HepG2 (cell line): ENCODE measurements around the gene GALNT15. TPM values are rescaled to one million over a fixed set of nuclear protein-coding genes. Genes with fewer than 3 reads are reported as not detected.

Experiments
- CCDC6 ChIP-seq: sonication (generic); formaldehyde crosslinking; IDR thresholded peaks from 2 replicates; pipeline ENCODE4 v1.8.1; 2022; ENCODE audit warnings: mild to moderate bottlenecking, missing genetic modification reagents, moderate library complexity
- CHD2 ChIP-seq: IDR thresholded peaks from 2 replicates; pipeline ENCODE4 v1.6.1; 2011; ENCODE audit warnings: low read depth, low read length, improper control_type of control experiment
- ELF1 ChIP-seq: sonication (generic); formaldehyde crosslinking; IDR thresholded peaks from 2 replicates; pipeline ENCODE4 v1.4.0; 2020; ENCODE audit warnings: missing genetic modification reagents
- FOXJ3 ChIP-seq: sonication (generic); formaldehyde crosslinking; IDR thresholded peaks from 2 replicates; pipeline ENCODE4 v1.4.0; 2020; ENCODE audit warnings: missing genetic modification reagents, mild to moderate bottlenecking, borderline replicate concordance
- HES4 ChIP-seq: sonication (generic); formaldehyde crosslinking; IDR thresholded peaks from 2 replicates; pipeline ENCODE4 v1.9.0; 2021; ENCODE audit warnings: mild to moderate bottlenecking, missing genetic modification reagents, borderline replicate concordance
- HNRNPLL ChIP-seq: fragments of 200-400 bp; formaldehyde crosslinking; IDR thresholded peaks from 2 replicates; pipeline ENCODE4 v1.6.1; 2017; ENCODE audit warnings: mild to moderate bottlenecking, low read depth, low read length; ENCODE audit not compliant: poor library complexity, severe bottlenecking
- ISL2 ChIP-seq: sonication (generic); formaldehyde crosslinking; IDR thresholded peaks from 2 replicates; pipeline ENCODE4 v1.5.0; 2020; ENCODE audit warnings: missing genetic modification reagents
- MXD4 ChIP-seq: IDR thresholded peaks from 2 replicates; pipeline ENCODE4 v1.6.1; 2016; ENCODE audit warnings: mild to moderate bottlenecking, missing biosample characterization, missing genetic modification reagents
- NFE2 ChIP-seq: sonication (generic); formaldehyde crosslinking; IDR thresholded peaks from 2 replicates; pipeline ENCODE4 v1.4.0; 2020; ENCODE audit warnings: missing genetic modification reagents
- PHF8 ChIP-seq: sonication (generic); formaldehyde crosslinking; IDR thresholded peaks from 2 replicates; pipeline ENCODE4 v1.5.0; 2020; ENCODE audit warnings: missing genetic modification reagents
- POLR2AphosphoS2 ChIP-seq: IDR thresholded peaks from 2 replicates; pipeline ENCODE4 v1.6.1; 2011; ENCODE audit warnings: low read depth, low read length, improper control_type of control experiment
- TAF1 ChIP-seq: sonication (generic); formaldehyde crosslinking; IDR thresholded peaks from 2 replicates; pipeline ENCODE4 v1.4.0; 2020; ENCODE audit warnings: missing genetic modification reagents
- ZNF709 ChIP-seq: sonication (generic); formaldehyde crosslinking; IDR thresholded peaks from 2 replicates; pipeline ENCODE4 v1.5.0; 2020; ENCODE audit warnings: mild to moderate bottlenecking, missing genetic modification reagents
- ZSCAN25 ChIP-seq: sonication (generic); formaldehyde crosslinking; IDR thresholded peaks from 2 replicates; pipeline ENCODE4 v1.8.0; 2022; ENCODE audit warnings: mild to moderate bottlenecking, missing genetic modification reagents
- polyA plus RNA-seq, 8 experiments: library from polyadenylated mRNA; depleted of rRNA in 3 of 8; stranded (reverse) in 7 of 8; unstranded in 1 of 8; fragments of >200 nt; fragmentation: Illumina TruSeq in 4 of 8; extraction: Trizol in 4 of 8; gene quantifications; 2 replicates each; pipeline versions ENCODE4 v1.2.1 to v1.2.3, GENCODE V29; 2011 to 2016; ENCODE audit warnings: low read depth in 4 of 8, missing spikeins in 1 of 8, mixed read lengths in 1 of 8; ENCODE audit not compliant: insufficient read depth in 1 of 8
- total RNA-seq, 5 experiments: library from RNA; depleted of rRNA; stranded (reverse); fragments of >200 nt; fragmentation: Illumina TruSeq; extraction: Trizol; gene quantifications; 2 replicates each; pipeline ENCODE4 v1.2.3, GENCODE V29; 2016; ENCODE audit warnings: low read depth in 1 of 5
- TF ChIP-seq, protein P1 (sequence below): sonication (generic); formaldehyde crosslinking; IDR thresholded peaks from 2 replicates; pipeline ENCODE4 v1.4.0; 2020; ENCODE audit warnings: mild to moderate bottlenecking, missing genetic modification reagents
- TF ChIP-seq, protein P2 (sequence below): sonication (generic); formaldehyde crosslinking; IDR thresholded peaks from 2 replicates; pipeline ENCODE4 v1.4.0; 2020; ENCODE audit warnings: missing genetic modification reagents, borderline replicate concordance
- TF ChIP-seq, protein P3 (sequence below): sonication (generic); formaldehyde crosslinking; IDR thresholded peaks from 2 replicates; pipeline ENCODE4 v1.4.0; 2020; ENCODE audit warnings: missing genetic modification reagents, low read depth, mild to moderate bottlenecking, borderline replicate concordance

Gene GALNT15
- total and polyA plus RNA-seq, 2 of the 13 experiments (the other 11 are each of a cell fraction or from before 2014, with no cell fraction given) = 0.02 to 0.04 TPM

DNA sequence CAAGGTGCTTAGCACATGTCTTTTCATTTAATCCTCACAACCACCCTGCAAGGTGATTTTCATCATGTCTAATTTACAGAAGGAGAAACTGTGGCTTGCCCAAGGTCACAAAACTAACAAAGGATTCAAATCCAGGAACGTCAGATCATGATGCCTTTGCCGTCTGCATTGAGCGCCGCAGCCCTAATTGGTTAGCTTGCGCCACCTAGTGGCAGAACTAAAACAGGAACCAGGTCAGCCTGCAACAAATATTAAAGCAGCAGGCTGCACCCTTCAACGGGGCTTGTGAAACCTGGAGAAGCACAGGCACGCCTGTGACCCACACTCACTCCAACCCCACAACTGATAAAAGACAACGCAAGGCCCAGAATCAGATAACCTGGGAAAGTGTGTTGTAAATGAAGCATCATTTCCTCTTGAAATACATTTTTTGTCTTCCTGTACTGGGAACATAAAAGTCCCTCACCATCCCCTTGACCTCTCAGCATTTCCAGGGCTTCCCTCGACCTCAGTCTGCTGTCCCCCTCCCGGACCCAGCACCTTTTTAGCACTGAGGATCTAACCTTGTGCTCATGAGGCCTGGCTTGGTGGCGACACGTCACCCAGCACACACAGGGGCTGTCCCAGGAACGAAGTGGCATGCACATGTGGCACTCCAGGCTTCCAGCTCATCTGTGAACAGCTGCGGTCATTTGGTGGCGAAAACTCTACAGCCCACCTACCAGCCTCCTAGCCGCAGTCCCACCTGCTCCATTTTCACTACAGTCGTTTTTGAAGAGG, 73.0 kb downstream of the GALNT15 start (continued):
- TF ChIP-seq, protein P1, sequence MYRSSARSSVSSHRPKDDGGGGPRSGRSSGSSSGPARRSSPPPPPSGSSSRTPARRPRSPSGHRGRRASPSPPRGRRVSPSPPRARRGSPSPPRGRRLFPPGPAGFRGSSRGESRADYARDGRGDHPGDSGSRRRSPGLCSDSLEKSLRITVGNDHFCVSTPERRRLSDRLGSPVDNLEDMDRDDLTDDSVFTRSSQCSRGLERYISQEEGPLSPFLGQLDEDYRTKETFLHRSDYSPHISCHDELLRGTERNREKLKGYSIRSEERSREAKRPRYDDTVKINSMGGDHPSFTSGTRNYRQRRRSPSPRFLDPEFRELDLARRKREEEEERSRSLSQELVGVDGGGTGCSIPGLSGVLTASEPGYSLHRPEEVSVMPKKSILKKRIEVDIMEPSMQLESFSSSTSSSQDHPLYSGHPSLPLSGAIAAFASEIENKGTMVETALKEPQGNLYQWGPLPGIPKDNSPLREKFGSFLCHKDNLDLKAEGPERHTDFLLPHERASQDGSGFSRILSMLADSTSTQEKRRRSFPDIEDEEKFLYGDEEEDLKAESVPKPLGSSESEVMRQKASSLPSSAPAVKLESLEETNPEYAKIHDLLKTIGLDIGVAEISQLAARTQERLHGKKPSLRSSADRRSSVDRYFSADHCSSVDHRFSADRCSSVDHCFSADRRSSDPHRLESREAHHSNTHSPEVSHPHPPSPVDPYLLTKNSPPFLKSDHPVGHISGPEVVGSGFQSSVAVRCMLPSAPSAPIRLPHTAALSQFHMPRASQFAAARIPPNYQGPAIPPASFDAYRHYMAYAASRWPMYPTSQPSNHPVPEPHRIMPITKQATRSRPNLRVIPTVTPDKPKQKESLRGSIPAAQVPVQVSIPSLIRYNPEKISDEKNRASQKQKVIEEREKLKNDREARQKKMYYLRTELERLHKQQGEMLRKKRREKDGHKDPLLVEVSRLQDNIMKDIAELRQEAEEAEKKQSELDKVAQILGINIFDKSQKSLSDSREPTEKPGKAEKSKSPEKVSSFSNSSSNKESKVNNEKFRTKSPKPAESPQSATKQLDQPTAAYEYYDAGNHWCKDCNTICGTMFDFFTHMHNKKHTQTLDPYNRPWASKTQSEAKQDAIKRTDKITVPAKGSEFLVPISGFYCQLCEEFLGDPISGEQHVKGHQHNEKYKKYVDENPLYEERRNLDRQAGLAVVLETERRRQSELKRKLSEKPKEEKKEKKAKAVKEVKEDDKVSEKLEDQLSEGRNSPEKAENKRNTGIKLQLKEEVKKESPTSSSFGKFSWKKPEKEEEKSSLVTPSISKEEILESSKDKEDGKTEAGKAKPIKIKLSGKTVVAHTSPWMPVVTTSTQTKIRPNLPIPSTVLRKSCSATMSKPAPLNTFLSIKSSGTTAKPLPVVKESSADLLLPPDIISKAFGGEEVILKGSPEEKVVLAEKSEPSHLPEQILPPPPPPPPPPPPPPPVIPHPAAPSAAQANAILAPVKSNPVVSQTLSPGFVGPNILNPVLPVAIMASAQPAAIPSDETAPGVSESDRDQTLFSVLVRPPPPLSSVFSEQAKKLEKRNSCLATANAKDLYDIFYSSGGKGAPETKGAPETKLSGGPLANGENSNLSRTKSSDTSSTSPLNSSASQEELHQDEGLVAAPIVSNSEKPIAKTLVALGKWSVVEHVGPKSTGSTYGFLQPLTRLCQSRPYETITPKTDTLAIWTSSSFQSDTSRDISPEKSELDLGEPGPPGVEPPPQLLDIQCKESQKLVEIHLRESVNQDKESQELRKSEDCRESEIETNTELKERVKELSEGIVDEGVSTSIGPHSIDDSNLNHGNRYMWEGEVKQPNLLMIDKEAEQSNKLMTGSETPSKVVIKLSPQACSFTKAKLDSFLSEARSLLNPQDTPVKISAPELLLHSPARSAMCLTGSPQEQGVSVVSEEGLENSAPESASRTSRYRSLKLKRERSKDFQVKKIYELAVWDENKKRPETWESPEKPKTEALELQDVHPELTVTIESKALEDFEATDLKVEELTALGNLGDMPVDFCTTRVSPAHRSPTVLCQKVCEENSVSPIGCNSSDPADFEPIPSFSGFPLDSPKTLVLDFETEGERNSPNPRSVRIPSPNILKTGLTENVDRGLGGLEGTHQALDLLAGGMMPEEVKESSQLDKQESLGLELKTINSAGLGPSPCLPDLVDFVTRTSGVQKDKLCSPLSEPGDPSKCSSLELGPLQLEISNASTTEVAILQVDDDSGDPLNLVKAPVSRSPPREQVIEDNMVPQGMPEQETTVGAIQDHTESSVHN (CRISPR knock-in tag) = no peak
- TF ChIP-seq TAF1 (CRISPR knock-in tag) (no peak; the same call in 1 of the 2 replicates), MXD4 (CRISPR knock-in tag) (no peak), CHD2 (no peak), CCDC6 (CRISPR knock-in tag) (0 out of 2 replicates have a peak, but pooled peaks have one; percentile 49), POLR2AphosphoS2 (no peak), FOXJ3 (CRISPR knock-in tag) (no peak), PHF8 (CRISPR knock-in tag) (no peak; the same call in 1 of the 2 replicates), HES4 (CRISPR knock-in tag) (no peak), ZSCAN25 (CRISPR knock-in tag) (no peak), ISL2 (CRISPR knock-in tag) (0 out of 2 replicates have a peak, but pooled peaks have one; percentile 38), ELF1 (CRISPR knock-in tag) (no peak), NFE2 (CRISPR knock-in tag) (no peak), HNRNPLL (no peak), ZNF709 (CRISPR knock-in tag) (no peak)
- TF ChIP-seq, protein P2, sequence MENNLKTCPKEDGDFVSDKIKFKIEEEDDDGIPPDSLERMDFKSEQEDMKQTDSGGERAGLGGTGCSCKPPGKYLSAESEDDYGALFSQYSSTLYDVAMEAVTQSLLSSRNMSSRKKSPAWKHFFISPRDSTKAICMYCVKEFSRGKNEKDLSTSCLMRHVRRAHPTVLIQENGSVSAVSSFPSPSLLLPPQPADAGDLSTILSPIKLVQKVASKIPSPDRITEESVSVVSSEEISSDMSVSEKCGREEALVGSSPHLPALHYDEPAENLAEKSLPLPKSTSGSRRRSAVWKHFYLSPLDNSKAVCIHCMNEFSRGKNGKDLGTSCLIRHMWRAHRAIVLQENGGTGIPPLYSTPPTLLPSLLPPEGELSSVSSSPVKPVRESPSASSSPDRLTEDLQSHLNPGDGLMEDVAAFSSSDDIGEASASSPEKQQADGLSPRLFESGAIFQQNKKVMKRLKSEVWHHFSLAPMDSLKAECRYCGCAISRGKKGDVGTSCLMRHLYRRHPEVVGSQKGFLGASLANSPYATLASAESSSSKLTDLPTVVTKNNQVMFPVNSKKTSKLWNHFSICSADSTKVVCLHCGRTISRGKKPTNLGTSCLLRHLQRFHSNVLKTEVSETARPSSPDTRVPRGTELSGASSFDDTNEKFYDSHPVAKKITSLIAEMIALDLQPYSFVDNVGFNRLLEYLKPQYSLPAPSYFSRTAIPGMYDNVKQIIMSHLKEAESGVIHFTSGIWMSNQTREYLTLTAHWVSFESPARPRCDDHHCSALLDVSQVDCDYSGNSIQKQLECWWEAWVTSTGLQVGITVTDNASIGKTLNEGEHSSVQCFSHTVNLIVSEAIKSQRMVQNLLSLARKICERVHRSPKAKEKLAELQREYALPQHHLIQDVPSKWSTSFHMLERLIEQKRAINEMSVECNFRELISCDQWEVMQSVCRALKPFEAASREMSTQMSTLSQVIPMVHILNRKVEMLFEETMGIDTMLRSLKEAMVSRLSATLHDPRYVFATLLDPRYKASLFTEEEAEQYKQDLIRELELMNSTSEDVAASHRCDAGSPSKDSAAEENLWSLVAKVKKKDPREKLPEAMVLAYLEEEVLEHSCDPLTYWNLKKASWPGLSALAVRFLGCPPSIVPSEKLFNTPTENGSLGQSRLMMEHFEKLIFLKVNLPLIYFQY (CRISPR knock-in tag) = no peak
- TF ChIP-seq, protein P3, sequence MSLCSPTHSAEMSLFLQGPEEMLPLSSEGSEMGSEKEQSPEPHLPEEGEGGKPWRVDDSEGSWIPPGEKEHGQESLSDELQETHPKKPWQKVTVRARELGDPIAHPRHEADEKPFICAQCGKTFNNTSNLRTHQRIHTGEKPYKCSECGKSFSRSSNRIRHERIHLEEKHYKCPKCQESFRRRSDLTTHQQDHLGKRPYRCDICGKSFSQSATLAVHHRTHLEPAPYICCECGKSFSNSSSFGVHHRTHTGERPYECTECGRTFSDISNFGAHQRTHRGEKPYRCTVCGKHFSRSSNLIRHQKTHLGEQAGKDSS (CRISPR knock-in tag) = no peak
